Measurements from ENCODE around the gene MAN2A2. TPM values are rescaled to one million over a fixed set of nuclear protein-coding genes. Genes with fewer than 3 reads are reported as not detected.

MAN2A2 gene
- total and polyA plus RNA-seq, 7 experiments from 2014 or later, result 7.1 to 171 (median 132) TPM

GRCh38 chr15:90947577-90948357 lies 44.7 kb downstream of the MAN2A2 start:
- no peak for ATAC-seq
- no peak for DNase-seq
- Mint-ChIP-seq H3K9me3 (no peaks in the 10 kb centered on the region), H3K27ac (no peak overlapping the region), H3K36me3 (peaks cover 0 to 44% (median 5%) of the 10 kb centered on the region in 5 donors), H3K4me3 (no peak overlapping the region), H3K4me1 (peaks cover 0 to 2% (median 0%) of the 10 kb centered on the region in 7 donors), H3K27me3 (no peaks in the 10 kb centered on the region)
- Histone ChIP-seq H3K27me3 (ENCODE audit: control insufficient read depth in 2 of 2, insufficient read depth in 2 of 2, low read length in 2 of 2) (no peaks in the 10 kb centered on the region), H3K4me1 (ENCODE audit: control insufficient read depth in 2 of 2, insufficient read depth in 2 of 2, low read length in 2 of 2) (no peaks in the 10 kb centered on the region), H3K4me3 (ENCODE audit: low read length) (no peak overlapping the region), H3K9me3 (ENCODE audit: control insufficient read depth in 2 of 3, low read length in 3 of 3) (no peaks in the 10 kb centered on the region), H3K36me3 (ENCODE audit: control insufficient read depth in 2 of 3, insufficient read depth in 3 of 3, low read length in 3 of 3) (peaks cover 8 to 90% (median 9%) of the 10 kb centered on the region in 3 experiments), H3K27ac (ENCODE audit: low read depth, low read length) (no peak overlapping the region)
- POLR2A ChIA-PET, result interaction anchor here (0.6 to 1.4 kb wide), 4 partner anchors 12 to 82 kb away, joined by 3 to 5 read pairs (median 4); partner anchors contain the start of genes HDDC3 and UNC45A
- CTCF ChIA-PET, result interaction anchor here (2.1 kb wide), 1 partner anchor 13 kb away, joined by 7 read pairs; the partner anchor contains the start of gene UNC45A
- intact Hi-C loops (cut with micrococcal nuclease), result no loop called here

GRCh38 chr15:90948506-90948905 lies 45.4 kb downstream of the MAN2A2 start:
- H3K36me3 ChIP-seq (ENCODE audit: control insufficient read depth in 2 of 3, insufficient read depth in 3 of 3, low read length in 3 of 3), result peaks cover 2 to 90% (median 7%) of the 10 kb centered on the region in 3 experiments
- peaks cover 0 to 2% (median 0%) of the 10 kb centered on the region in 7 donors for H3K4me1 Mint-ChIP-seq
- DNase-seq, result no peak
- intact Hi-C loops (cut with micrococcal nuclease), result no loop called here
- H3K9me3 ChIP-seq (ENCODE audit: control insufficient read depth in 2 of 3, low read length in 3 of 3), result no peaks in the 10 kb centered on the region
- H3K27ac Mint-ChIP-seq, result no peak overlapping the region
- ChIA-PET CTCF (no interaction called here), POLR2A (interaction anchor here (0.6 to 1.0 kb wide), 3 partner anchors 13 to 232 kb away, joined by 3 to 5 read pairs (median 4); partner anchors contain the start of gene UNC45A)
- no peak for ATAC-seq
- H3K27me3 ChIP-seq (ENCODE audit: control insufficient read depth in 2 of 2, insufficient read depth in 2 of 2, low read length in 2 of 2), result no peaks in the 10 kb centered on the region
- H3K27me3 Mint-ChIP-seq, result no peaks in the 10 kb centered on the region
- H3K4me3 Mint-ChIP-seq, result no peak overlapping the region
- no peaks in the 10 kb centered on the region for H3K9me3 Mint-ChIP-seq
- H3K36me3 Mint-ChIP-seq, result peaks cover 0 to 46% (median 5%) of the 10 kb centered on the region in 5 donors
- no peaks in the 10 kb centered on the region for H3K4me1 ChIP-seq (ENCODE audit: control insufficient read depth in 2 of 2, insufficient read depth in 2 of 2, low read length in 2 of 2)
- H3K27ac ChIP-seq (ENCODE audit: low read depth, low read length), result no peak overlapping the region
- H3K4me3 ChIP-seq (ENCODE audit: low read length), result no peak overlapping the region

GRCh38 chr15:90949979-90950675 lies 47.0 kb downstream of the MAN2A2 start:
- Histone ChIP-seq H3K36me3 (ENCODE audit: control insufficient read depth in 2 of 3, insufficient read depth in 3 of 3, low read length in 3 of 3) (peaks cover 0 to 81% (median 4%) of the 10 kb centered on the region in 3 experiments), H3K4me3 (ENCODE audit: low read length) (no peak overlapping the region), H3K27me3 (ENCODE audit: control insufficient read depth in 2 of 2, insufficient read depth in 2 of 2, low read length in 2 of 2) (no peaks in the 10 kb centered on the region), H3K4me1 (ENCODE audit: control insufficient read depth in 2 of 2, insufficient read depth in 2 of 2, low read length in 2 of 2) (peaks cover under 1 to 1% of the 10 kb centered on the region in 2 donors), H3K27ac (ENCODE audit: low read depth, low read length) (no peak overlapping the region), H3K9me3 (ENCODE audit: control insufficient read depth in 2 of 3, low read length in 3 of 3) (no peaks in the 10 kb centered on the region)
- intact Hi-C loops (cut with micrococcal nuclease), result loop anchor here in 1 of 2 donors (10.0 kb wide), 1 partner anchor 905 kb away; the partner anchor contains the start of gene SLCO3A1
- ChIA-PET POLR2A (no interaction called here), CTCF (no interaction called here)
- DNase-seq (no peak), ATAC-seq (no peak)
- Mint-ChIP-seq H3K36me3 (peaks cover 0 to 37% (median 4%) of the 10 kb centered on the region in 5 donors), H3K4me3 (no peak overlapping the region), H3K27ac (no peak overlapping the region), H3K27me3 (no peaks in the 10 kb centered on the region), H3K4me1 (peaks cover 0 to 10% (median 3%) of the 10 kb centered on the region in 7 donors), H3K9me3 (no peaks in the 10 kb centered on the region)

GRCh38 chr15:90950676-90951075 lies 47.6 kb downstream of the MAN2A2 start:
- POLR2A ChIA-PET, result no interaction called here

GRCh38 chr15:90952901-90953677 lies 50.0 kb downstream of the MAN2A2 start:
- Histone ChIP-seq H3K36me3 (ENCODE audit: control insufficient read depth in 2 of 3, insufficient read depth in 3 of 3, low read length in 3 of 3) (peaks cover 0 to 55% (median 4%) of the 10 kb centered on the region in 3 experiments), H3K27me3 (ENCODE audit: control insufficient read depth in 2 of 2, insufficient read depth in 2 of 2, low read length in 2 of 2) (no peaks in the 10 kb centered on the region), H3K27ac (ENCODE audit: low read depth, low read length) (no peak overlapping the region), H3K4me1 (ENCODE audit: control insufficient read depth in 2 of 2, insufficient read depth in 2 of 2, low read length in 2 of 2) (peaks cover 10 to 15% of the 10 kb centered on the region in 2 donors), H3K9me3 (ENCODE audit: control insufficient read depth in 2 of 3, low read length in 3 of 3) (no peaks in the 10 kb centered on the region), H3K4me3 (ENCODE audit: low read length) (no peak overlapping the region)
- Mint-ChIP-seq H3K27ac (peak overlapping the region in 6 of 9 donors; percentile 7 to 82 (median 60)), H3K9me3 (no peaks in the 10 kb centered on the region), H3K4me3 (peak overlapping the region in 9 of 10 donors; percentile 8 to 89 (median 63)), H3K36me3 (peaks cover 0 to 29% (median 4%) of the 10 kb centered on the region in 5 donors), H3K4me1 (peaks cover 0 to 24% (median 13%) of the 10 kb centered on the region in 7 donors), H3K27me3 (no peaks in the 10 kb centered on the region)
- intact Hi-C loops (cut with micrococcal nuclease), result loop anchor here in 1 of 2 donors (10.0 kb wide), 1 partner anchor 902 kb away; the partner anchor contains the start of gene SLCO3A1
- no peak for ATAC-seq
- DNase-seq, result no peak
- CTCF ChIA-PET, result interaction anchor here (7.7 kb wide), 1 partner anchor 21 kb away, joined by 67 read pairs; the partner anchor contains the start of genes HDDC3 and UNC45A
- POLR2A ChIA-PET, result interaction anchor here (1.8 to 9.2 kb wide), 2 partner anchors 13 to 20 kb away, joined by 4 to 119 read pairs; partner anchors contain the start of genes HDDC3 and UNC45A

More at GRCh38 chr15:90950676-90951075, 47.6 kb downstream of the MAN2A2 start:
- ATAC-seq (no peak), DNase-seq (no peak)
- Histone ChIP-seq H3K36me3 (ENCODE audit: control insufficient read depth in 2 of 3, insufficient read depth in 3 of 3, low read length in 3 of 3) (peaks cover 0 to 78% (median 4%) of the 10 kb centered on the region in 3 experiments), H3K4me3 (ENCODE audit: low read length) (no peak overlapping the region), H3K9me3 (ENCODE audit: control insufficient read depth in 2 of 3, low read length in 3 of 3) (no peaks in the 10 kb centered on the region), H3K27me3 (ENCODE audit: control insufficient read depth in 2 of 2, insufficient read depth in 2 of 2, low read length in 2 of 2) (no peaks in the 10 kb centered on the region), H3K27ac (ENCODE audit: low read depth, low read length) (no peak overlapping the region), H3K4me1 (ENCODE audit: control insufficient read depth in 2 of 2, insufficient read depth in 2 of 2, low read length in 2 of 2) (peaks cover 6 to 7% of the 10 kb centered on the region in 2 donors)
- Mint-ChIP-seq H3K27me3 (no peaks in the 10 kb centered on the region), H3K4me3 (no peak overlapping the region), H3K36me3 (peaks cover 0 to 37% (median 4%) of the 10 kb centered on the region in 5 donors), H3K4me1 (peaks cover 0 to 12% (median 3%) of the 10 kb centered on the region in 7 donors), H3K27ac (no peak overlapping the region), H3K9me3 (no peaks in the 10 kb centered on the region)
- intact Hi-C loops (cut with micrococcal nuclease), result loop anchor here in 1 of 2 donors (10.0 kb wide), 1 partner anchor 904 kb away; the partner anchor contains the start of gene SLCO3A1
- CTCF ChIA-PET, result no interaction called here
